NCI-H226 (cell line): ENCODE measurements around the gene DLX4.

Source experiments
- DNase-seq: peaks from one replicate; pipeline ENCODE4 v3.0.0-alpha.2; 2015

Gene DLX4

DNA sequence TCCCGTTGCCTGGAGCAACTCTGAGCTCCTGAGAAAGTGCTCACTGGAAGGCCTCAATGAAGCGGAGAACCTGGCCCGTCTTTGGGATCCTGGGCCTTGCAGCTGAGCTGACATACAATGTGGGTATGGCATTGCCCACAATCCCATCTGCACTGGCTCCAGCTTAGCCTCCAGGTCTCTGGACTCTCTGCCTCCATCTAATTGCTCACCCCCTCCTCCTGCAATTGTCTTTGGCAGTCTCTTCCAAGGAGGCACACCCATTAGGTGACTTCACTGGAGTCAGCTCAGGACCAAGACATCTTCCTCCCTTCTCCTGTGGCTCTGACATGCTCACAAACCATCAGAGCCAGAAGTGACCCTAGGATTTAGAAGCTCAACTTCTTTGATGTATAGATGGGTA lies 1.5 kb downstream of the DLX4 start:
- DNase-seq: no peak

- DNase-seq: no peak
Observed at GRCh38 chr17:49971199-49971847, 2.3 kb downstream of the DLX4 start.

GRCh38 chr17:49971848-49972485 lies 3.0 kb downstream of the DLX4 start:
- DNase-seq: no peak

DNA sequence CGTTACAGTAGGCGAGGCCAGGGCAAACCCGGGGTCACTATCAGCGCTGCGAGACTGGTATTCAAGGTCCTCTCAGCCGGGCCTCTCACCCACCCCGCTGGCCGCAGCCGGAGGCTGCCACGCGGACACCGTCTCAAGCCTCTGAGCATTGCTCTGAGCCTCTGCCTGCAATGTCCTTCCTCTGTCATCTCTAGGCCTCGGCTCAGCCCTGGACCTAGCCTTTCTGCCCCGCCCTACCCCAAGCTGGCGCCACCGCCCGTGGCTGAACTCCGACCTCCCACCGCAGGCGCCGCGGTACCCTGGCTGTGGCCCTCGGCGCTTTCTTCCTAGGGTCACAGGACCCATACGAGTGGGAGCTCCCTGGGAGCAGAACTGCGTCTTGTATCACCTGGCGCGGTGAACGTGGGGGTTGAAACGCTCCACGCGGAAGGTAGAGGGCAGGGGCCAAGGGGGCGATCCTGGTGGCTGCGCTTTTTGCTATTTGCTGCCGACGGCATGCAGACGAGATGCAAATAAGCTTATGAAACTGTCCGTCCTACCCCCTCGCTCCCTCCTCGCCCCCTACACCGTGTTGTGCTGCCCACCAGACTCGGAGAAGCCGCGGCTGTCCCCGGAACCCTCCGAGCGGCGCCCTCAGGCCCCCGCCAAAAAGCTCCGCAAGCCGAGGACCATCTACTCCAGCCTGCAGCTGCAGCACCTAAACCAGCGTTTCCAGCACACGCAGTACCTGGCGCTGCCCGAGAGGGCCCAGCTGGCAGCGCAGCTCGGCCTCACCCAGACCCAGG lies 3.7 kb downstream of the DLX4 start:
- DNase-seq: no peak

DNA sequence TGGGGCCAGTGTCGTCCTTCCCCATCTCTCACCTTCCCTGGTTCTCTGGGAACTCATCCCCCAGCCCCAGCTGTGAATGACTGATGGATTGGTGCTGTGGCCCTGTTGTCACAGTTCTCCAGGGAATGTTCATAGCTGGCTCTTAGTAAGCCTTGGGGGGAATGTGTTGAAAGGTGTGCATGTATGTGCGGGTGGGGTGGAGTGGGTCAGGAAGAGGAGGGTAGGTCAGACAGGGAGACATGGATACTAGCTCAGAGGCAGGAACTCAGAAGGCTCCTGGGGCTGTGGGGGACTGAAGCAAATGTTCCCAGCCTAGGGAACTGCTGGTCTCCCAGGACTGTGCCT lies 4.3 kb downstream of the DLX4 start:
- DNase-seq: no peak

GRCh38 chr17:49975531-49975930 lies 6.5 kb downstream of the DLX4 start:
- no peak for DNase-seq

DNA sequence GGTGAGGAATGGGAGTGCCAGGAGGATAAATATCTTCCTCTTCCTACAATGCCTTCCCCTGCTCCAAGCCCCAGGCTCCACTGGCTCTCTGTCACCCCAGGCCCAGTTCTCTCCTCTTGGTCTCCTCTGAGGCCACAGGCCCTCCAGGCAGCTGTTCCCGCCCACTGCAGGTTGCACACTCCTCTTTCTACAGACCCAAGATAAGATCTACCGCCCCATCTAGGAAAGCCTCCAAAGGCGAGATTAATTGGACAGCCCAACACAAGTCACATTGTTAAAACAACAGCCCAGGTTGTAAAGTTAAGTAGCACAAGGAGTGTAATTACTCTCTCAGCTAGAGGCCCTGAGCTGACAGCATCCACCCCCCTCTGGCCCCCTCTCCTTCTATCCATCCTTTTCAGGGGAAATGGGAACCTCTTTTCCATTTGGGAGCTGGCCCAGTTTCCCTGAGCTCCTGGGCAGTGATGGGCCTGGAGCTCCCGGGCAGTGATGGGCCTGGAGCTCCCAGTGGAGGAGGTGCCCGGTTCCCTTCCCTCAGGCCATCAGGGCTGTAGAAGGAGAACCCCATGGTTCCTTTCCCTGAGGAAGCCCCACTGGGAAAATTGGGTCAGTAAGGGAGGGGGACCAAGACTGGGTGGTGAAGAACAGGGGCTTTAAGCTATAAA lies 7.3 kb downstream of the DLX4 start:
- DNase-seq: no peak

- no peak for DNase-seq
Observed at GRCh38 chr17:49976828-49977202, 7.8 kb downstream of the DLX4 start.

GRCh38 chr17:49977463-49978389 lies 8.7 kb downstream of the DLX4 start:
- DNase-seq: no peak

GRCh38 chr17:49978501-49978900 lies 9.5 kb downstream of the DLX4 start:
- no peak for DNase-seq

DNA sequence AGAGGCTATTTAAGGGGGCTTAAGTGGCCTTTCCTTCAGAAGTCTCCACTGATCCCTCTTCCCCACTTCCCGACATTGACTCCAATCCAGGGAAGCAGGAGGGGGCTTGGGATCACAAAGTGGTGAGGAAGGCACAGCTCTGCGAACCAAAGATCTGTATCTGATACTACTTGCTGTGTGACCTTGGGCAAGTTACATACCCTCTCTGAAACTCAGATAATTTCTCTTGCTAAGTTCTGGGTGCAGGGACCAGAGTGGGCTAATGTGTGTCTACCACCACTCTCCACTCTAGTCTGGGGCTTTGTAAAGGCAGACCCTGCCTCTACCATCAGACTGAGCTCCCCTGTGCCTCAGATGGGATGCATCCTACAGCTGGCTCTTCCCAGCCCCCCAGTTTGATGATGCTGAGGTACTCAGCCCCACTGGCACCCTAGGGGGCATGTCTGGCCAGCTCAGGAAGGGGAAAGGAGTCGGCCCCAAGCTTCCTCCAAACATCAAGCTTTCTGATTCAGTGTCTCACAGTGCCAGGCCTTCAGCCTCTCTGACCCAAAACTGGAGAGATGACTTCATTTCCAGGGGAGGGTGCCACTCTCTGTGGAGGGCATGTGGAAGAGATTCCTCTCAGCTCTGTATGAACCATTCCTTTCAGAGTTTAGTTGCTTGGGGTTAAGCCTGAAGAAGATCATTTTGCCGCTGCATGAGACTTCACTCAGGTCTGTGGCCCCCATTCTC lies 10.9 kb downstream of the DLX4 start:
- DNase-seq: peak; percentile 24

- DNase-seq: no peak
Observed at GRCh38 chr17:49980703-49981197, 11.8 kb downstream of the DLX4 start.

GRCh38 chr17:49984283-49984682 lies 15.3 kb downstream of the DLX4 start:
- DNase-seq: no peak

- DNase-seq: no peak
Observed at GRCh38 chr17:49984776-49985175, 15.8 kb downstream of the DLX4 start.

GRCh38 chr17:49985310-49985990 lies 16.5 kb downstream of the DLX4 start:
- DNase-seq: no peak

- no peak for DNase-seq
Observed at GRCh38 chr17:49986396-49987289, 17.7 kb downstream of the DLX4 start.

DNA sequence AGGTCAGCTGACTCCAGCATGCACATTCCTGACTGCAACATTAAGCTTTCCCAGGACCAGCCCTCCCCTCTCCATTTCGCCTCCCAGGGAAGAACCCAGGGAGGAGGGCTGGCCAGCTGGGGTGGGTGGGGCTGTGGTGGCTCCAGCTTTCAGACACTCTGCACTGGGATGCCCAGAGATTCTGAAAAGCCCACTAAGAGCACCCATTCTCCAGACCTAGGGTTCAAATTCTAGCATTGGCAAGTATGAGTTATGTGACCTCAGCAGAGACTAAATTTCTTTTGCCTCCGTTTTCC lies 18.2 kb downstream of the DLX4 start:
- no peak for DNase-seq

DNA sequence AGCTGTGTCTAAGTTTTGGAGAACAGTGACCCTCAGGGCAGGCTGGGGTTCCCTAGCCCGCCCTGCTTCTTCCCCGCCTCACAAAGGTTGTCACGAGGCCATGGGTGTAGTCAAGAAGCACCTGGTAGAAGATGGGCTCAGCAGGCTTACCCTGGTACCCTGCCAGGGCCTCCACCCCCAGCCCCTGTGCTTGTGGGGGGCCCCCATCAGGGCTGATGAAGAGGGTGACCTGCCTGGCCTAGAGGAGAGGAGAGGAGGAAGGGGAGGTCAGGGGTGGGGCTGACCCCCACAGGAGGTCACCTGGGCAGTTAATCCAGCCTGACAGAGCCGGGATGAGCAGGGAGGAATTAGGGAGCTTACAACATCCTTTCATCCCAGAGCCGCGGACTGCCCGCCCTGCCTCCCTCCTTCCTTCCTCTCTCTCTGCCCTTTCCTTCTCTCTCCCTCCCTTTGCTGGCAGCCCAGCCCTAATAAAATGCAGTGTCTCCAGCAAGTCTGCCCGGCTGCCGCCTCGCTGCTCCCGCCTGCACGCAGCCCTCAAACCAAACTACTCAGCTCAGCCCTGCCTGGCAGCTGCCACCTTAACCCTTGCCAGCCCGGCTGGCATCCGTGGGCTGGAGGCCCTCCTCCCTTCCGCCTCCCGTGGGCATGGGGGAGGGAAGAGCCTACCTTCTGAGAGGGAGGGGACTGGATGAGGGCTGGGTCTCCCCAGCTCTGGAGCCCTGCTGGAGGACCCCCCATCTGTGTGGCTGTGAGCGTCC lies 18.9 kb downstream of the DLX4 start:
- DNase-seq: peak; percentile 84

GRCh38 chr17:49989518-49989880 lies 20.5 kb downstream of the DLX4 start:
- DNase-seq: no peak

- no peak for DNase-seq
Observed at GRCh38 chr17:49990331-49990730, 21.3 kb downstream of the DLX4 start.
